ENCODE data around the gene ZMYND11.

Gene ZMYND11

DNA sequence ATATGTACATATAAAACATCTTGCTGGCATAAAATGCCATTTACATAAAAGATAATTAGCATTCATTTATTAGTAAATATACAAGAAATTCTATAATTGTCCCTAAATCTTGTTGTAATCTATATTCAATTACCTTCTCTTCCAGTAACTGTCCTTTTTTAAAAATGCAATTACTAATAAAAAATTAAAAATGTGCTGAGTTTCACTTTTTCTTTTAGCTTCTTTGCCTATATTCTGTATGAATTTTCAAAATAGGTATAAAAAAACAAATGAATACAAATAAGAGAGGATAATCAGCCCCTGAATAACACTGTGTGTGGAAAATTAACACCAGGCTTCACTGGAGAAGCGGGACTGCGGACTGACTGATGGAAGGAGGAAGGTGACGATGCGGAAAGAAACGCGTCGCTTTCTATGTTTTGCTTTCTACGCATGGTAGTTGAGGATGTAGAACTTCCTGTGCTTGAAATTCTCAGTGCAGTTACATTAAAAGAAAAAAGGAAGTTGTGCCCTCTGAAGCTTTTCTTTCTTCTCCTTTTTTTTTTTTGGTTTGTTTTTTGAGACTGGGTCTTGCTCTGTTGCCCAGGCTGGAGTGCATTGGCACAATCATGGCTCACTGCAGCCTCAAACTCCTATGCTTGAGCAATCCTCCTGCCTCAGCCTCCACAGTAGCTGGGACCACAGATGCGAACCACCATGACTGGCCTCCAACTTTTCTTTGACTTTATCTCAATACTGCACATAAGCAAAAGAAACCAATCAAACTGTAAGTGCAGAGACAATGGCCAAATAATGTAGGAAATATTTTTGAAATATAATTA is 7.4 kb upstream of the ZMYND11 start:
- Histone ChIP-seq H3F3A (ENCODE audit: control insufficient read depth, insufficient read depth) (peaks cover 14% of the 10 kb centered on the region), H3K27me3 (ENCODE audit: control insufficient read depth, low read length) (peaks cover 72% of the 10 kb centered on the region), H3K9me3 (ENCODE audit: control insufficient read depth, insufficient read depth, low read length) (peaks cover under 1% of the 10 kb centered on the region), H3K9me2 (replicated peaks; ENCODE audit: control insufficient read depth, low read length) (no peaks in the 10 kb centered on the region), H3K4me2 (ENCODE audit: low read length) (no peak overlapping the region), H3K36me3 (ENCODE audit: control insufficient read depth, low read length) (no peaks in the 10 kb centered on the region), H3K4me3 (ENCODE audit: low read length) (no peak overlapping the region), H3K27ac (ENCODE audit: low read depth, low read length) (no peak overlapping the region), H3K4me1 (ENCODE audit: control insufficient read depth, low read length) (no peaks in the 10 kb centered on the region), H4K20me1 (ENCODE audit: control insufficient read depth, insufficient read depth, low read depth, low read length) (no peaks in the 10 kb centered on the region), H3K79me2 (ENCODE audit: control insufficient read depth, low read length) (no peaks in the 10 kb centered on the region)
- TF ChIP-seq, protein P1, sequence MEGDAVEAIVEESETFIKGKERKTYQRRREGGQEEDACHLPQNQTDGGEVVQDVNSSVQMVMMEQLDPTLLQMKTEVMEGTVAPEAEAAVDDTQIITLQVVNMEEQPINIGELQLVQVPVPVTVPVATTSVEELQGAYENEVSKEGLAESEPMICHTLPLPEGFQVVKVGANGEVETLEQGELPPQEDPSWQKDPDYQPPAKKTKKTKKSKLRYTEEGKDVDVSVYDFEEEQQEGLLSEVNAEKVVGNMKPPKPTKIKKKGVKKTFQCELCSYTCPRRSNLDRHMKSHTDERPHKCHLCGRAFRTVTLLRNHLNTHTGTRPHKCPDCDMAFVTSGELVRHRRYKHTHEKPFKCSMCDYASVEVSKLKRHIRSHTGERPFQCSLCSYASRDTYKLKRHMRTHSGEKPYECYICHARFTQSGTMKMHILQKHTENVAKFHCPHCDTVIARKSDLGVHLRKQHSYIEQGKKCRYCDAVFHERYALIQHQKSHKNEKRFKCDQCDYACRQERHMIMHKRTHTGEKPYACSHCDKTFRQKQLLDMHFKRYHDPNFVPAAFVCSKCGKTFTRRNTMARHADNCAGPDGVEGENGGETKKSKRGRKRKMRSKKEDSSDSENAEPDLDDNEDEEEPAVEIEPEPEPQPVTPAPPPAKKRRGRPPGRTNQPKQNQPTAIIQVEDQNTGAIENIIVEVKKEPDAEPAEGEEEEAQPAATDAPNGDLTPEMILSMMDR (IDR thresholded peaks at IDR 0.05; ENCODE audit: low read depth, low read length, poor library complexity, severe bottlenecking) = no peak
- TF ChIP-seq EZH2phosphoT487 (IDR thresholded peaks at IDR 0.05; ENCODE audit: borderline replicate concordance, low read length) = no peak

DNA sequence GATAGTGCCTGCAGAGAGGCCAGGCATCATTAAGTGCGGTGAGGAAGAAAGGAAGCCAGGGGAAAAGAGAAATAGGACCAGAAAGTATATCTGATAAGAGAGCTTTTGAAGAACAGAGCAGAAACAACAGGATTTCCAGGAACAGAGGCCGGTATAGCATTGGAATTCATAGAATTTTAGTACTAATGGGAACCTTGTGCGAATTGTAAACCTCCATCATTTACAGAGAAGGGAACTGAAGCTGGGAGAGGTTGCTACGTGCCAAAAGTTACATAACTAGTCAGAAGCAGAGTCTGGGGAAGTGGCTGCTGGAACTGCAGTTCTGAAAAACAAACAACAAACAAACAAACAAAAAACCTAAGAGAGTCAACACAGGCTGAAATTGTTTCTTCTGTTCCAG is 5.4 kb upstream of the ZMYND11 start:
- no peaks in the 10 kb centered on the region for H3K9me3 ChIP-seq (ENCODE audit: control insufficient read depth, insufficient read depth, low read length)
- no peak overlapping the region for H3K27ac ChIP-seq (ENCODE audit: low read depth, low read length)

DNA sequence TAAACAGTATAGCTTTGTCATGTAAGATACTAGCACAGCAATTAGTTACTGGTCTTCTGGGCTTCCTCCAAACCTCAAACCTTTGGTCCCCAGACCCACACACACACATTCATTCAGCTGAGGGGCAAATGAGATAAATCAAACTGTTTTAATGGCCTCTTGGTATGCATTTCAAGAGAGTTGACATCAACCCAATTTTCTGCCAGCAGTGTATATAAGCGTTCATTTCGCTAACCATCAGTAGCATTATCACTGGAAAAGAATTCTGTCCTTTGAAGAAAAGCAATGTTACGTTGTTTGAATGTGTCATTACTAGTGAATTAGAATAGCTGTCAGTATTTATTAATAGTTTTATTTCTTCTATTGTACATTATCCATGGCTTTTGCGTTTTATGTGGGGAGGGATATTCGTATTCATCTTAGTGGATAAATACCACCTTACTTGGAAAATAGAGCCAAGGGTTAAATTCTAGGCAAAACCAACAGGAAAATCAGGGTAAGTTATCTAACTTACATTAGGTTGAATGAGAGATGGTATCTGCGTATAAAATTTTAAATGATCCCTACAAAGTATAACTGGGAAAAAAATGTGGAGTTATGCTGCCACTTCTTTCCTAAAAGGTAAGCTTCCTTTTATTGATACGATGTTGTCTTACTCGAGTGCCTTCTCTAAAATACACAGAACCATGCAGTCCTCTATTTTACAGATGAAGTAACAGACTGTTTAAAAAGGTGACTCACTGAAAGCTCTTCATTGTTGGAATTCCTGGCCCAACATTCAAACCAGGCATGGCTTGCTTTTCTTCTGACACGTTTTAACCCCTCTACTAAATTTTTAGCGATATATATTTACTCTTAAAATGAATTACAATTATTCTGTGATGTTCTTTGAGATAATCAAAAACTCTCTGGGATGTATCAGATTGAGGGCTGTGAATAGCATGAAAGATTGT is 2.0 kb upstream of the ZMYND11 start:
- Histone ChIP-seq H3K27ac (ENCODE audit: low read depth, low read length) (no peak overlapping the region), H3K4me2 (ENCODE audit: low read length) (no peak overlapping the region), H3K9me2 (replicated peaks; ENCODE audit: control insufficient read depth, low read length) (no peaks in the 10 kb centered on the region), H4K20me1 (ENCODE audit: control insufficient read depth, insufficient read depth, low read depth, low read length) (no peaks in the 10 kb centered on the region), H3K36me3 (ENCODE audit: control insufficient read depth, low read length) (no peaks in the 10 kb centered on the region), H3K27me3 (ENCODE audit: control insufficient read depth, low read length) (peaks cover 78% of the 10 kb centered on the region), H3F3A (ENCODE audit: control insufficient read depth, insufficient read depth) (peaks cover 5% of the 10 kb centered on the region), H3K4me3 (ENCODE audit: low read length) (no peak overlapping the region), H3K4me1 (ENCODE audit: control insufficient read depth, low read length) (peaks cover 7% of the 10 kb centered on the region), H3K79me2 (ENCODE audit: control insufficient read depth, low read length) (no peaks in the 10 kb centered on the region), H3K9me3 (ENCODE audit: control insufficient read depth, insufficient read depth, low read length) (0 out of 2 replicates have a peak, but pooled peaks cover 4% of the 10 kb centered on the region)
- TF ChIP-seq EZH2phosphoT487 (IDR thresholded peaks at IDR 0.05; ENCODE audit: borderline replicate concordance, low read length) = no peak
- TF ChIP-seq, protein P1 (IDR thresholded peaks at IDR 0.05; ENCODE audit: low read depth, low read length, poor library complexity, severe bottlenecking) = no peak

More for the DNA sequence above, 5.4 kb upstream of the ZMYND11 start:
- no peaks in the 10 kb centered on the region for H3K4me1 ChIP-seq (ENCODE audit: control insufficient read depth, low read length)
- H3K9me2 ChIP-seq (replicated peaks; ENCODE audit: control insufficient read depth, low read length) = no peaks in the 10 kb centered on the region
- H3K36me3 ChIP-seq (ENCODE audit: control insufficient read depth, low read length) = no peaks in the 10 kb centered on the region
- H3K79me2 ChIP-seq (ENCODE audit: control insufficient read depth, low read length) = no peaks in the 10 kb centered on the region
- no peak overlapping the region for H3K4me2 ChIP-seq (ENCODE audit: low read length)
- H3K27me3 ChIP-seq (ENCODE audit: control insufficient read depth, low read length) = peaks cover 76% of the 10 kb centered on the region
- no peak overlapping the region for H3K4me3 ChIP-seq (ENCODE audit: low read length)
- H3F3A ChIP-seq (ENCODE audit: control insufficient read depth, insufficient read depth) = peaks cover 14% of the 10 kb centered on the region
- no peaks in the 10 kb centered on the region for H4K20me1 ChIP-seq (ENCODE audit: control insufficient read depth, insufficient read depth, low read depth, low read length)
- TF ChIP-seq, protein P1 (IDR thresholded peaks at IDR 0.05; ENCODE audit: low read depth, low read length, poor library complexity, severe bottlenecking) = no peak
- no peak for TF ChIP-seq EZH2phosphoT487 (IDR thresholded peaks at IDR 0.05; ENCODE audit: borderline replicate concordance, low read length)
